A549 (cell line): ENCODE results near the gene ITPKB. TPM values are rescaled to one million over a fixed set of nuclear protein-coding genes. Genes with fewer than 3 reads are reported as not detected.

Experiments
- ATAC-seq, 2 experiments: fragments of 200-7000 bp in 1 of 2; fragments of >200 bp in 1 of 2; cut with Nextera tagmentation in 1 of 2; cut with Tn5 transposase in 1 of 2; 3 replicates each; pipeline versions ENCODE4 v1.8.0 to v1.9.1; 2018 to 2020; ENCODE audit warnings: mild to moderate bottlenecking in 1 of 2, moderate library complexity in 1 of 2
- CTCF ChIA-PET: fragments of 300-600 bp; sonication (Branson Sonifier 250); formaldehyde crosslinking; extraction: SDS; loops from one replicate; lab custom pipeline; 2021; ENCODE audit warnings: antibody characterized with exemption, inconsistent platforms; lab: Yijun Ruan, JAX
- POLR2A ChIA-PET: fragments of 350-600 bp; formaldehyde crosslinking; extraction: SDS; loops from one replicate; lab custom pipeline; 2021; ENCODE audit warnings: antibody characterized with exemption, inconsistent platforms; lab: Yijun Ruan, JAX
- DNase-seq, 2 experiments: peaks; one replicate each; pipeline versions ENCODE4 v3.0.0 to v3.0.0-alpha.2; 2011 to 2016; ENCODE audit warnings: low read depth in 1 of 2, low spot score in 1 of 2
- FAIRE-seq: peaks from 2 replicates; lab custom pipeline; 2011; peaks lifted over from hg19 to GRCh38; lab: Jason Lieb, UNC
- H3K27ac ChIP-seq, 2 experiments: fragments of >200 bp; sonication (Bioruptor Twin); formaldehyde crosslinking; 3 replicates each; pipeline ENCODE4 v1.5.1; 2016 to 2017
- H3K4me1 ChIP-seq: fragments of >200 bp; sonication (Bioruptor Twin); formaldehyde crosslinking; 3 replicates; pipeline ENCODE4 v1.6.1; 2016
- H3K4me2 ChIP-seq: fragments of >200 bp; sonication (Bioruptor Twin); formaldehyde crosslinking; 3 replicates; pipeline ENCODE4 v1.6.1; 2016
- H3K4me3 ChIP-seq: fragments of >200 bp; sonication (Bioruptor Twin); formaldehyde crosslinking; 3 replicates; pipeline ENCODE4 v1.5.1; 2016
- H3K9me3 ChIP-seq: fragments of >200 bp; sonication (Bioruptor Twin); formaldehyde crosslinking; 3 replicates; pipeline ENCODE4 v1.6.1; 2016
- CBX8 ChIP-seq: fragments of 200-600 bp; sonication (generic); IDR thresholded peaks from 2 replicates; pipeline ENCODE4 v1.6.1; 2016
- CEBPB ChIP-seq, 2 experiments: fragments of >200 bp in 1 of 2; sonication (Bioruptor Twin) in 1 of 2; formaldehyde crosslinking in 1 of 2; IDR thresholded peaks; 2 replicates each; pipeline ENCODE4 v1.6.1; 2012 to 2016
- CHD2 ChIP-seq: fragments of 150-350 bp; IDR thresholded peaks from 2 replicates; pipeline ENCODE4 v1.6.1; 2014; ENCODE audit warnings: low read length; ENCODE audit not compliant: partially characterized antibody
- EHF ChIP-seq: fragments of 250-450 bp; sonication (Bioruptor Pico); IDR thresholded peaks from 2 replicates; pipeline ENCODE4 v1.5.0; 2020; ENCODE audit warnings: mild to moderate bottlenecking
- EP300 ChIP-seq, 2 experiments: fragments of >200 bp; sonication (Bioruptor Twin); formaldehyde crosslinking; IDR thresholded peaks; 2 replicates in 1 of 2; 3 replicates in 1 of 2; pipeline ENCODE4 v1.6.1; 2016 to 2017
- FOSL2 ChIP-seq, 2 experiments: fragments of 450-650 bp in 1 of 2; fragments of >200 bp in 1 of 2; sonication (Bioruptor Twin) in 1 of 2; formaldehyde crosslinking; IDR thresholded peaks; 2 replicates each; pipeline versions ENCODE4 v1.5.0 to v1.6.1; 2016 to 2020; ENCODE audit warnings: mild to moderate bottlenecking in 1 of 2, moderate library complexity in 1 of 2
- HDAC2 ChIP-seq: fragments of 200-600 bp; sonication (generic); IDR thresholded peaks from 2 replicates; pipeline ENCODE4 v1.6.1; 2016
- HOXB13 ChIP-seq: fragments of 250-450 bp; sonication (Bioruptor Pico); IDR thresholded peaks from 2 replicates; pipeline ENCODE4 v1.5.0; 2020; ENCODE audit warnings: low read depth, mild to moderate bottlenecking, moderate library complexity
- KDM5A ChIP-seq: fragments of 200-600 bp; sonication (generic); IDR thresholded peaks from 2 replicates; pipeline ENCODE4 v1.6.1; 2016; ENCODE audit warnings: antibody characterized with exemption, mild to moderate bottlenecking
- MAFK ChIP-seq: fragments of 450-650 bp; IDR thresholded peaks from 2 replicates; pipeline ENCODE4 v1.6.1; 2014; ENCODE audit not compliant: partially characterized antibody
- MAZ ChIP-seq: fragments of 150-350 bp; IDR thresholded peaks from 2 replicates; pipeline ENCODE4 v1.6.1; 2014; ENCODE audit warnings: antibody characterized with exemption, low read depth, low read length, borderline replicate concordance
- NFE2L2 ChIP-seq: fragments of 150-350 bp; conservative IDR thresholded peaks from 2 replicates; pipeline ENCODE4 v1.6.1; 2014; ENCODE audit warnings: low read length
- NR3C1 ChIP-seq: fragments of >200 bp; sonication (Bioruptor Twin); formaldehyde crosslinking; IDR thresholded peaks from 3 replicates; pipeline ENCODE4 v1.6.1; 2017
- POLR2AphosphoS2 ChIP-seq: conservative IDR thresholded peaks from 2 replicates; pipeline ENCODE4 v1.6.1; 2012; ENCODE audit warnings: low read length, improper control_type of control experiment, inconsistent platforms
- RAD21 ChIP-seq, 2 experiments: fragments of >200 bp in 1 of 2; sonication (Bioruptor Twin) in 1 of 2; formaldehyde crosslinking in 1 of 2; IDR thresholded peaks in 1 of 2; conservative IDR thresholded peaks in 1 of 2; 2 replicates in 1 of 2; 3 replicates in 1 of 2; pipeline ENCODE4 v1.6.1; 2012 to 2018; ENCODE audit warnings: inconsistent platforms in 1 of 2
- RFX5 ChIP-seq: fragments of 450-650 bp; IDR thresholded peaks from 2 replicates; pipeline ENCODE4 v1.7.1; 2014; ENCODE audit warnings: antibody characterized with exemption, mild to moderate bottlenecking, moderate library complexity
- RNF2 ChIP-seq: fragments of 200-600 bp; sonication (generic); IDR thresholded peaks from 2 replicates; pipeline ENCODE4 v1.6.1; 2016; ENCODE audit warnings: low read depth, mild to moderate bottlenecking, antibody characterized with exemption, moderate library complexity, borderline replicate concordance
- SMC3 ChIP-seq: fragments of >200 bp; sonication (Bioruptor Twin); formaldehyde crosslinking; IDR thresholded peaks from 3 replicates; pipeline ENCODE4 v1.6.1; 2018; ENCODE audit warnings: inconsistent platforms
- TP53 ChIP-seq: fragments of 250-450 bp; sonication (Bioruptor Pico); IDR thresholded peaks from 2 replicates; pipeline ENCODE4 v1.5.0; 2021; ENCODE audit warnings: mild to moderate bottlenecking, moderate library complexity
- ZNF302 ChIP-seq: fragments of 250-450 bp; sonication (Bioruptor Pico); IDR thresholded peaks from 2 replicates; pipeline ENCODE4 v1.9.0; 2021; ENCODE audit warnings: inconsistent platforms, mild to moderate bottlenecking, moderate library complexity
- ZSCAN20 ChIP-seq: fragments of 250-450 bp; sonication (Bioruptor Pico); IDR thresholded peaks from 2 replicates; pipeline ENCODE4 v1.8.0; 2022; ENCODE audit warnings: mild to moderate bottlenecking, moderate library complexity
- WGBS: methylation state at CpG from one replicate; pipeline ENCODE4 v1.1.6; 2017; ENCODE audit errors: missing lambda C conversion rate; 5-methylcytosine and 5-hydroxymethylcytosine counted together
- polyA plus RNA-seq, 4 experiments: library from polyadenylated mRNA; depleted of rRNA in 3 of 4; stranded (reverse); fragments of >200 nt; fragmentation: RNase III in 1 of 4; extraction: RNeasy Plus Mini Kit Qiagen cat#74134 plus additional on column Dnase treatment in 1 of 4; gene quantifications; 2 replicates in 3 of 4; 3 replicates in 1 of 4; pipeline ENCODE4 v1.2.3, GENCODE V29; 2011 to 2017
- TF ChIP-seq, protein P1 (sequence below): fragments of 200-600 bp; sonication (generic); IDR thresholded peaks from 2 replicates; pipeline ENCODE4 v1.6.1; 2016; ENCODE audit warnings: antibody characterized with exemption, mild to moderate bottlenecking, moderate library complexity
- TF ChIP-seq, protein P2 (sequence below): fragments of 450-650 bp; IDR thresholded peaks from 2 replicates; pipeline ENCODE4 v1.6.1; 2014; ENCODE audit warnings: antibody characterized with exemption
- TF ChIP-seq, protein P3 (sequence below): fragments of >200 bp; sonication (Bioruptor Twin); formaldehyde crosslinking; IDR thresholded peaks from 3 replicates; pipeline ENCODE4 v1.5.1; 2016
- TF ChIP-seq, protein P4 (sequence below): fragments of 250-450 bp; sonication (Bioruptor Pico); IDR thresholded peaks from 2 replicates; pipeline ENCODE4 v1.5.0; 2021; ENCODE audit warnings: mild to moderate bottlenecking, moderate library complexity, borderline replicate concordance

Gene ITPKB
- polyA plus RNA-seq, 2 of the 4 experiments (the other 2 are of a cell fraction) = 1.7 to 2.8 TPM

DNA sequence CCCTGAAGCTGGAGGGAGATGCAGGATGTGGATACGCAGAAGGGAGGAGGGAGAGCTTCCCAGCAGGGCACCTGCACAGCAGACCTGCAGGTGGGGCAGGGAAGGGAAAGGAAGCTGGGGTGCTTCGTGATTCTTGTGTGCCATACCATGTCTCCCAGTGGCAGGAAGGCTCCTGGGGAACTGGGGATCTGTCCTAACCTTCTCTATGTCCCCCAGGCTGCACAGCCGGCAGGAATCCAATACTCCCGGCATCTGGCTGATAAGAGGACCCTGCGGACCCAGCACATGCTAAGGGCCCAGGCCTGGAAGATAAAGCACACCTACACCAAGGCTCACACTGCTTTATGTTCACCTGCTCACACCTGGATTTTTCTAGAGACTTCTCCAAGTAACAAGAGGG, 79.4 kb downstream of the ITPKB start (continued):
- no peak for TF ChIP-seq KDM5A
- no peak for TF ChIP-seq RFX5

DNA sequence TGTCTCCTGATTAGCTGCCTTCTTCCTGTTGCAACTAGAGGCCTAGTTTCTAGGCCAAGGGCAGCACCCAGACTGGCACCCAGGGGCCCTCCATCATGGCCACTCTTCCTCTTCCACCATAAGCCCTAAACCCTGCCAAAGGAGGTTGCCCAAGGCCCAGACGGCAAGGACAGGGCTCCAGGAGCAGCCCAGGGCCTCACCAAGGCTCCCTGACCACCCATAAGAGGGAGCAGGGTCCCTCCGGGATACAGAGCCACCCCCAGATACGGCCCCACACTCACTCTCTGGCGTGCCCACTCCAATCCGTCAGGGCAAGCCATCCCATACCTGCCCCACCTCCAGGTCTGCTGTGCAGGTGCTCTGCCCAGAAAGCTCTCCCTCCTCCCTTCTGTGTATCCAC, 79.9 kb downstream of the ITPKB start:
- 77% methylated on average over 5 of the region's 5 CpGs for WGBS
- DNase-seq (no peak), ATAC-seq (no peak), FAIRE-seq (no peak)
- CTCF ChIA-PET = interaction anchor here (1.3 kb wide), 1 partner anchor 10 kb away, joined by 4 read pairs; no protein-coding TSS in a partner anchor
- Histone ChIP-seq H3K27ac (no peak overlapping the region), H3K4me1 (peaks cover 14% of the 10 kb centered on the region; the same call in 2 of the 3 replicates), H3K4me3 (no peak overlapping the region), H3K9me3 (no peaks in the 10 kb centered on the region), H3K4me2 (no peak overlapping the region)
- TF ChIP-seq EHF (no peak), CEBPB (IDR thresholded peaks at IDR 0.05) (no peak), ZSCAN20 (no peak), CBX8 (no peak), TP53 (CRISPR knock-in tag) (no peak), NFE2L2 (no peak), HOXB13 (no peak), RAD21 (conservative IDR thresholded peaks at IDR 0.05 in 1 of 2, IDR thresholded peaks at IDR 0.05 in 1 of 2) (no peak), NR3C1 (no peak), SMC3 (no peak), HDAC2 (no peak), EP300 (IDR thresholded peaks at IDR 0.05) (no peak), CHD2 (no peak), MAFK (no peak), RNF2 (no peak)
- TF ChIP-seq, protein P1, sequence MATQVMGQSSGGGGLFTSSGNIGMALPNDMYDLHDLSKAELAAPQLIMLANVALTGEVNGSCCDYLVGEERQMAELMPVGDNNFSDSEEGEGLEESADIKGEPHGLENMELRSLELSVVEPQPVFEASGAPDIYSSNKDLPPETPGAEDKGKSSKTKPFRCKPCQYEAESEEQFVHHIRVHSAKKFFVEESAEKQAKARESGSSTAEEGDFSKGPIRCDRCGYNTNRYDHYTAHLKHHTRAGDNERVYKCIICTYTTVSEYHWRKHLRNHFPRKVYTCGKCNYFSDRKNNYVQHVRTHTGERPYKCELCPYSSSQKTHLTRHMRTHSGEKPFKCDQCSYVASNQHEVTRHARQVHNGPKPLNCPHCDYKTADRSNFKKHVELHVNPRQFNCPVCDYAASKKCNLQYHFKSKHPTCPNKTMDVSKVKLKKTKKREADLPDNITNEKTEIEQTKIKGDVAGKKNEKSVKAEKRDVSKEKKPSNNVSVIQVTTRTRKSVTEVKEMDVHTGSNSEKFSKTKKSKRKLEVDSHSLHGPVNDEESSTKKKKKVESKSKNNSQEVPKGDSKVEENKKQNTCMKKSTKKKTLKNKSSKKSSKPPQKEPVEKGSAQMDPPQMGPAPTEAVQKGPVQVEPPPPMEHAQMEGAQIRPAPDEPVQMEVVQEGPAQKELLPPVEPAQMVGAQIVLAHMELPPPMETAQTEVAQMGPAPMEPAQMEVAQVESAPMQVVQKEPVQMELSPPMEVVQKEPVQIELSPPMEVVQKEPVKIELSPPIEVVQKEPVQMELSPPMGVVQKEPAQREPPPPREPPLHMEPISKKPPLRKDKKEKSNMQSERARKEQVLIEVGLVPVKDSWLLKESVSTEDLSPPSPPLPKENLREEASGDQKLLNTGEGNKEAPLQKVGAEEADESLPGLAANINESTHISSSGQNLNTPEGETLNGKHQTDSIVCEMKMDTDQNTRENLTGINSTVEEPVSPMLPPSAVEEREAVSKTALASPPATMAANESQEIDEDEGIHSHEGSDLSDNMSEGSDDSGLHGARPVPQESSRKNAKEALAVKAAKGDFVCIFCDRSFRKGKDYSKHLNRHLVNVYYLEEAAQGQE = no peak
- TF ChIP-seq, protein P2, sequence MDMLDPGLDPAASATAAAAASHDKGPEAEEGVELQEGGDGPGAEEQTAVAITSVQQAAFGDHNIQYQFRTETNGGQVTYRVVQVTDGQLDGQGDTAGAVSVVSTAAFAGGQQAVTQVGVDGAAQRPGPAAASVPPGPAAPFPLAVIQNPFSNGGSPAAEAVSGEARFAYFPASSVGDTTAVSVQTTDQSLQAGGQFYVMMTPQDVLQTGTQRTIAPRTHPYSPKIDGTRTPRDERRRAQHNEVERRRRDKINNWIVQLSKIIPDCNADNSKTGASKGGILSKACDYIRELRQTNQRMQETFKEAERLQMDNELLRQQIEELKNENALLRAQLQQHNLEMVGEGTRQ = no peak
- POLR2A ChIA-PET = no interaction called here

DNA sequence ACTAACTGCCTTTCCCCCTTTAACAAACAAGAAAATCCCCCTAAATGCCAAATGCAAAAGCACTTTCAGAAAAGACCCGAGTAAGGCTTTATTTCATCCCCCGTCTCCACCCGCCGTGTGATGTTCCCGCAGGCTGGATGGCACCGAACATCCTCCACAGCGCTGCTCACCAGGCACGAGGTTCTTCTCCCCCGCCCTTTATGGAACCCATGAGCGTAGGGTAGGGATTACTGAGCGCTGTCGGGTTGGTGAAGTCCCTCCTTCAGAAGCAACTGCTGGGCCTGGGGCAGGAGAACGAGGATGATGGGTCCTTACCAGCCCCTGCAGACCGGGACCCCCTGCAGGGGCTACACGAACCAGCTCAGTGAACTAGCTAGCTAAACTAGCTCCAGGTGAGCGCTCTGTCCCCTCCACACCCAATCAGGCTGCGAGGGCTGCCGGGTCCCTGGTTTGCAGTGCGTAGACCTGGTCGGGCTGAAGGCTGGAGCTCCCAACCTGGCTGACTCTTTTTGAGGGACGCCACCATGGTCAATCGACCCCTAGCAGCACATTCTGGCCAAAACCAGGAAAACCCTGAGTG, 80.4 kb downstream of the ITPKB start:
- no peak overlapping the region for H3K4me3 ChIP-seq
- no peak overlapping the region for H3K27ac ChIP-seq
- ChIA-PET POLR2A (no interaction called here), CTCF (interaction anchor here (1.3 to 4.3 kb wide), 2 partner anchors 9 to 25 kb away, joined by 4 to 17 read pairs; no protein-coding TSS in a partner anchor)
- no peak overlapping the region for H3K4me2 ChIP-seq
- H3K4me1 ChIP-seq = peaks cover 14% of the 10 kb centered on the region; the same call in 2 of the 3 replicates
- no peak for FAIRE-seq
- no peak for ATAC-seq
- DNase-seq = no peak
- 82% methylated on average over 19 of the region's 22 CpGs for WGBS
- H3K9me3 ChIP-seq = no peaks in the 10 kb centered on the region
- TF ChIP-seq, protein P3, sequence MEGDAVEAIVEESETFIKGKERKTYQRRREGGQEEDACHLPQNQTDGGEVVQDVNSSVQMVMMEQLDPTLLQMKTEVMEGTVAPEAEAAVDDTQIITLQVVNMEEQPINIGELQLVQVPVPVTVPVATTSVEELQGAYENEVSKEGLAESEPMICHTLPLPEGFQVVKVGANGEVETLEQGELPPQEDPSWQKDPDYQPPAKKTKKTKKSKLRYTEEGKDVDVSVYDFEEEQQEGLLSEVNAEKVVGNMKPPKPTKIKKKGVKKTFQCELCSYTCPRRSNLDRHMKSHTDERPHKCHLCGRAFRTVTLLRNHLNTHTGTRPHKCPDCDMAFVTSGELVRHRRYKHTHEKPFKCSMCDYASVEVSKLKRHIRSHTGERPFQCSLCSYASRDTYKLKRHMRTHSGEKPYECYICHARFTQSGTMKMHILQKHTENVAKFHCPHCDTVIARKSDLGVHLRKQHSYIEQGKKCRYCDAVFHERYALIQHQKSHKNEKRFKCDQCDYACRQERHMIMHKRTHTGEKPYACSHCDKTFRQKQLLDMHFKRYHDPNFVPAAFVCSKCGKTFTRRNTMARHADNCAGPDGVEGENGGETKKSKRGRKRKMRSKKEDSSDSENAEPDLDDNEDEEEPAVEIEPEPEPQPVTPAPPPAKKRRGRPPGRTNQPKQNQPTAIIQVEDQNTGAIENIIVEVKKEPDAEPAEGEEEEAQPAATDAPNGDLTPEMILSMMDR = no peak
- TF ChIP-seq HDAC2 (no peak), MAFK (no peak), EP300 (IDR thresholded peaks at IDR 0.05) (no peak), ZNF302 (CRISPR knock-in tag) (no peak), HOXB13 (no peak), RNF2 (no peak), FOSL2 (IDR thresholded peaks at IDR 0.05) (no peak), FOSL2 (CRISPR knock-in tag; IDR thresholded peaks at IDR 0.05) (no peak), NFE2L2 (no peak), TP53 (CRISPR knock-in tag) (no peak), SMC3 (no peak), MAZ (no peak), POLR2AphosphoS2 (no peak)
- TF ChIP-seq, protein P4, sequence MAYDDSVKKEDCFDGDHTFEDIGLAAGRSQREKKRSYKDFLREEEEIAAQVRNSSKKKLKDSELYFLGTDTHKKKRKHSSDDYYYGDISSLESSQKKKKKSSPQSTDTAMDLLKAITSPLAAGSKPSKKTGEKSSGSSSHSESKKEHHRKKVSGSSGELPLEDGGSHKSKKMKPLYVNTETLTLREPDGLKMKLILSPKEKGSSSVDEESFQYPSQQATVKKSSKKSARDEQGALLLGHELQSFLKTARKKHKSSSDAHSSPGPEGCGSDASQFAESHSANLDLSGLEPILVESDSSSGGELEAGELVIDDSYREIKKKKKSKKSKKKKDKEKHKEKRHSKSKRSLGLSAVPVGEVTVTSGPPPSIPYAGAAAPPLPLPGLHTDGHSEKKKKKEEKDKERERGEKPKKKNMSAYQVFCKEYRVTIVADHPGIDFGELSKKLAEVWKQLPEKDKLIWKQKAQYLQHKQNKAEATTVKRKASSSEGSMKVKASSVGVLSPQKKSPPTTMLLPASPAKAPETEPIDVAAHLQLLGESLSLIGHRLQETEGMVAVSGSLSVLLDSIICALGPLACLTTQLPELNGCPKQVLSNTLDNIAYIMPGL (CRISPR knock-in tag) = no peak
- TF ChIP-seq, protein P2 = no peak
